Ovary (tissue), 9 donors: Measurements from ENCODE around the gene NRXN3. TPM values are rescaled to one million over a fixed set of nuclear protein-coding genes. Genes with fewer than 3 reads are reported as not detected.

Experiments used
- DNase-seq, 5 donors: peaks; one replicate each; pipeline ENCODE4 v3.0.0-alpha.2; 2019 to 2020
- H3K27ac ChIP-seq, 2 donors: fragments of 200-600 bp; one replicate each; pipeline versions ENCODE4 v1.5.1 to v1.8.0; 2019 to 2022
- H3K27me3 ChIP-seq: fragments of 200-600 bp; one replicate; pipeline ENCODE4 v1.8.0; 2022
- H3K36me3 ChIP-seq: fragments of 200-600 bp; sonication (generic); one replicate; pipeline ENCODE4 v1.5.1; 2019
- H3K4me1 ChIP-seq: one replicate; pipeline ENCODE4 v1.8.1; 2013; ENCODE audit warnings: mild to moderate bottlenecking, moderate library complexity; ENCODE audit not compliant: insufficient read depth
- H3K4me3 ChIP-seq: fragments of 200-600 bp; sonication (generic); one replicate; pipeline ENCODE4 v1.5.1; 2017
- H3K9me3 ChIP-seq, 2 donors: fragments of 200-600 bp in 1 of 2; sonication (generic) in 1 of 2; one replicate each; pipeline versions ENCODE4 v1.5.1 to v1.8.1; 2013 to 2019; ENCODE audit warnings: mild to moderate bottlenecking in 1 of 2, moderate library complexity in 1 of 2
- EP300 ChIP-seq: sonication (generic); formaldehyde crosslinking; IDR thresholded peaks from one replicate; pipeline ENCODE4 v1.6.1; 2017; ENCODE audit warnings: antibody characterized with exemption
- POLR2A ChIP-seq: fragments of 450-650 bp; IDR thresholded peaks from one replicate; pipeline ENCODE4 v1.6.1; 2017; ENCODE audit warnings: antibody characterized with exemption, mild to moderate bottlenecking, moderate library complexity
- WGBS, 3 donors: extraction: QIAGEN DNeasy Blood & Tissue Kit in 1 of 3; methylation state at CpG; one replicate each; pipeline versions ENCODE4 v1.1.5 to v1.1.7; 2013 to 2017; 5-methylcytosine and 5-hydroxymethylcytosine counted together
- intact Hi-C, 4 donors: fragments of 100-400 bp; cut with DNase I; formaldehyde crosslinking; loops; one replicate each; pipeline versions ENCODE4 v1.11.0 to v1.15.1; 2022 to 2023
- polyA plus RNA-seq, 2 donors: library from polyadenylated mRNA; stranded (reverse); fragments of 200-250 nt in 1 of 2; fragments of 350-450 nt in 1 of 2; fragmentation: Illumina TruSeq in 1 of 2; extraction: RNeasy Lipid Tissue Mini Kit (QIAGEN cat#74804) in 1 of 2; gene quantifications; one replicate each; pipeline ENCODE4 v1.2.3, GENCODE V29; 2013 to 2014
- total RNA-seq, 7 donors: library from RNA; depleted of rRNA in 2 of 7; stranded (reverse); fragments of >200 nt in 2 of 7; fragmentation: NEBNext Ultra II Directional in 3 of 7; extraction: Animal tissue kit (Norgen Biotek cat#: 25700) in 3 of 7; gene quantifications; one replicate each; pipeline versions ENCODE4 v1.1.0 to v1.2.4, GENCODE V29; 2016 to 2023
- TF ChIP-seq, protein P1 (sequence below), 3 donors: fragments of 450-650 bp in 2 of 3; fragments of 200-600 bp in 1 of 3; IDR thresholded peaks; one replicate each; pipeline versions ENCODE4 v1.5.1 to v1.8.0; 2016 to 2022; ENCODE audit warnings: antibody characterized with exemption in 3 of 3, mild to moderate bottlenecking in 1 of 3
- donor health status: DM: no; HTN: no; CAD: no; lungs with moderate emphysema.
- donor health status: DM: no; HTN: no; CAD: no.
- donor health status: Bipolar disorder and iron deficiency.
- donor health status: DM: yes; HTN: yes; CAD: no.
- donor health status: DM: no; HTN: no; CAD: no.
- donor health status: DM: yes; HTN: yes; CAD: no.

The NRXN3 gene
- total and polyA plus RNA-seq, 9 donors = 0.28 to 6.2 (median 0.82) TPM

DNA sequence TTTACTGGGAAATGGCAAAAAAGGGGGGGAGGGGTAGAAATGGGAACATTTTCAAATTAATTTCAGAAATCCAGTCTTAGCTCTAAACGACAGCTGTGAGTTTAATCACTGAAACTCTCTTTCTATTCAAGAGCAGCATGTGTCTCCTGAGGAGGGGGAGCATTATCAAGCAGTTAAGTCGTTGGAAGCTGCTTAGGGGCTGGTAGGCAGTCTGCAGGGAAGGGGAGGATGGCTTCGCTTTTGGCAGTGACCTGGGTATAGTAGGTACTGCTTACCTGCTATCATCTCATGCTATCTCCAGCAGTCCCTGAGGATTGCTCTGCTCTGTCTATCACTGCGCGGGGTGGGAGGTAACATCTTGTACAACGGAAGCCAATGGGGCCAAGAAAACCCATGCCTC is 567.4 kb downstream of the NRXN3 start:
- Histone ChIP-seq H3K36me3 (no peaks in the 10 kb centered on the region), H3K4me1 (no peaks in the 10 kb centered on the region), H3K27ac (no peak overlapping the region), H3K27me3 (no peaks in the 10 kb centered on the region), H3K9me3 (no peaks in the 10 kb centered on the region), H3K4me3 (no peak overlapping the region)
- TF ChIP-seq EP300 = no peak
- no peak for TF ChIP-seq POLR2A
- TF ChIP-seq, protein P1, sequence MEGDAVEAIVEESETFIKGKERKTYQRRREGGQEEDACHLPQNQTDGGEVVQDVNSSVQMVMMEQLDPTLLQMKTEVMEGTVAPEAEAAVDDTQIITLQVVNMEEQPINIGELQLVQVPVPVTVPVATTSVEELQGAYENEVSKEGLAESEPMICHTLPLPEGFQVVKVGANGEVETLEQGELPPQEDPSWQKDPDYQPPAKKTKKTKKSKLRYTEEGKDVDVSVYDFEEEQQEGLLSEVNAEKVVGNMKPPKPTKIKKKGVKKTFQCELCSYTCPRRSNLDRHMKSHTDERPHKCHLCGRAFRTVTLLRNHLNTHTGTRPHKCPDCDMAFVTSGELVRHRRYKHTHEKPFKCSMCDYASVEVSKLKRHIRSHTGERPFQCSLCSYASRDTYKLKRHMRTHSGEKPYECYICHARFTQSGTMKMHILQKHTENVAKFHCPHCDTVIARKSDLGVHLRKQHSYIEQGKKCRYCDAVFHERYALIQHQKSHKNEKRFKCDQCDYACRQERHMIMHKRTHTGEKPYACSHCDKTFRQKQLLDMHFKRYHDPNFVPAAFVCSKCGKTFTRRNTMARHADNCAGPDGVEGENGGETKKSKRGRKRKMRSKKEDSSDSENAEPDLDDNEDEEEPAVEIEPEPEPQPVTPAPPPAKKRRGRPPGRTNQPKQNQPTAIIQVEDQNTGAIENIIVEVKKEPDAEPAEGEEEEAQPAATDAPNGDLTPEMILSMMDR (IDR thresholded peaks at IDR 0.05) = no peak
- DNase-seq = no peak
- WGBS, 3 donors = 62 to 65% (median 63%) methylated on average over 6 of the region's 6 CpGs
- intact Hi-C loops = no loop called here

DNA sequence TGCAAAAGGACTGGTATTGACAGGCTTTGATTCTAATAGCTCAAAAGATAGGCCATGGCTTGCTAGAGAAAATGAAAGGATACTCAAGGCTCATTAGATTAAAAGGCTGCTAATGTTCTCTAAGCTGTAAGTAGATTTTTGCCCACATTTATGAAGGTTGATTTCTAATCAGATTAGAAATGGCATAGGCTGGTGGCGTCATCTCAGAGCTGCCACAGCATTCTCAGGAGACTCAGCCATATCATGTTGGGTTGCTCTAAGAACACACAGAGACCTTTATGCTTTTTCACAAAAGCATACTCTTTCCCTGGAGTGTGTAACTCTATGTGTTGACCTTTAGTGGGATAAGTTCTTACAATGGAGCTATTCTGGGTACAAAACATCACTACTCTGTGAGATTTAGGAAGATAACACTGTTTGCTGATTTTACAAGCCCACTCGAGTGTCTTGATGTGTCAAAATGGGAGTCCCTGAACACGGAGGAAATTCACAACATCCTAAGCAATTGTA is 576.0 kb downstream of the NRXN3 start:
- 64 to 74% (median 64%) methylated on average over 3 of the region's 3 CpGs for WGBS, 3 donors
- intact Hi-C loops = no loop called here
- H3K4me1 ChIP-seq = no peaks in the 10 kb centered on the region
- no peak overlapping the region for H3K27ac ChIP-seq
- H3K4me3 ChIP-seq = no peak overlapping the region
- no peak for TF ChIP-seq EP300
- TF ChIP-seq POLR2A = no peak
- TF ChIP-seq, protein P1 (IDR thresholded peaks at IDR 0.05) = no peak
- H3K36me3 ChIP-seq = no peaks in the 10 kb centered on the region
- no peaks in the 10 kb centered on the region for H3K9me3 ChIP-seq
- H3K27me3 ChIP-seq = no peaks in the 10 kb centered on the region
- DNase-seq = no peak

DNA sequence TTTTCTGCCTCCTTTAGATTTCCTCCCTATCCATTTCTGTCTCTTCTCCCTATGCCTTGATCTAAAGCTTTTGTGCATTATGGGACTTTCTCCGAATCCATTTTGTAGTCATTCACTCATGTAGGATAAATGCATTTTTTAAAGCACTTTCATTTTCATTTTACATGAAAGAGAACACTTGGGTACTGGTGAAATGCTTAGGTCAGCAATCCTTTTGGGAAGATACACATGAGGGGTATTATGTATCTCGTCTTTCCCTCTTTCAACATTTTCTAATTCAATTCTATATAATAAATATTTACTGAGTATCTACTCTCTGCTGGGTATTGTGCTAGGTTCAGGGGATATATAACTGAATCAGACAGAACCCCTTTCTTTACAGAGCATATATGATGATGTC is 577.6 kb downstream of the NRXN3 start:
- TF ChIP-seq EP300 (no peak), POLR2A (no peak)
- TF ChIP-seq, protein P1 (IDR thresholded peaks at IDR 0.05) = no peak
- WGBS, 3 donors = 47 to 78% (median 62%) methylated on average over 2 of the region's 2 CpGs
- H3K4me1 ChIP-seq = no peaks in the 10 kb centered on the region
- no peaks in the 10 kb centered on the region for H3K36me3 ChIP-seq
- no peaks in the 10 kb centered on the region for H3K9me3 ChIP-seq
- intact Hi-C loops = no loop called here
- H3K27me3 ChIP-seq = no peaks in the 10 kb centered on the region
- no peak for DNase-seq
- no peak overlapping the region for H3K4me3 ChIP-seq
- no peak overlapping the region for H3K27ac ChIP-seq

DNA sequence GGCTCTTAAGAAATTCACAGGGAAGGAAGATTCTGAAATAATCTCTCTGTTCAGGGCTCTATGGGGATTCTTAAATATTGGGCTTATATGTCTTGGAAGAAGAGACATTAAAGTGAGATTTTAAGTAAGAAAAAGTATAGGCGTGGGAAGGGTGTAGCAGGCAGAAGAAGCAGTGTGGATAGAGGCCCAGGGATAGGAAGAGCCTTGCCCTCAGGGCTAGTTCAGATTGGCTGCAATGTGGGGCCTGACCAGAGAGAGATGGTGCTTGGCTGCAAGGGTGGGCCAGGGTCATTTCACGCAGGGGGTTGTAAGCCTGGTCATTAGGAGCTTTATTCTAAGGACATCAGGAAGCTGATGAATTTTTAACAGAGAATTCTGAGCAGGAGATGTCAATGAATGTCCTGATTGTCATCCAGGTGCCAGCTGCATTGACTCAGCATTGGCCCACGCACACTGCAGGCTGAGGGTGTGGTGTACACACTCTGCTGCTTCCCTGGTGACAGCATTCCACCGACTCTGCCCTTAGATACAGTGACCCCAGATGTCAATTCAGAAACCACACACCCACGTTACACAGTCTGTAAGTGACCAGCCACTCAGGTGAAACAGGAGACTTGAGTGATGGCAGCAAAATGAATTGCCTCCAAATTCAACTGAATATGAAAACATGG is 582.5 kb downstream of the NRXN3 start:
- Histone ChIP-seq H3K4me3 (no peak overlapping the region), H3K27me3 (no peaks in the 10 kb centered on the region), H3K36me3 (no peaks in the 10 kb centered on the region), H3K27ac (no peak overlapping the region), H3K4me1 (no peaks in the 10 kb centered on the region), H3K9me3 (no peaks in the 10 kb centered on the region)
- no peak for DNase-seq
- TF ChIP-seq, protein P1 (IDR thresholded peaks at IDR 0.05) = no peak
- no peak for TF ChIP-seq POLR2A
- TF ChIP-seq EP300 = no peak
- intact Hi-C loops = no loop called here
- 58 to 74% (median 66%) methylated on average over 5 of the region's 5 CpGs for WGBS, 3 donors
